Upper lobe of left lung (tissue), 6 donors: ENCODE measurements around the gene MAGEL2. TPM values are rescaled to one million over a fixed set of nuclear protein-coding genes. Genes with fewer than 3 reads are reported as not detected.
A peak's percentile ranks its signal among the peaks of the same experiment; 100 is the strongest.

ENCODE experiments used
- ATAC-seq, 2 donors: fragments of 200-7000 bp; cut with Tn5 transposase; one replicate each; pipeline ENCODE4 v1.9.1; 2022; ENCODE audit warnings: mild to moderate bottlenecking in 2 of 2, moderate library complexity in 2 of 2; ENCODE audit not compliant: low FRiP score in 2 of 2
- DNase-seq, 2 donors: peaks; one replicate each; pipeline ENCODE4 v3.0.0-alpha.2; 2019 to 2020
- H3K27ac ChIP-seq, 4 donors: fragments of 200-600 bp; sonication (generic); one replicate each; pipeline ENCODE4 v1.5.1; 2016 to 2019
- H3K27me3 ChIP-seq, 4 donors: fragments of 200-600 bp; sonication (generic); one replicate each; pipeline ENCODE4 v1.5.1; 2017 to 2019
- H3K36me3 ChIP-seq, 4 donors: fragments of 200-600 bp; sonication (generic); one replicate each; pipeline ENCODE4 v1.5.1; 2016 to 2019
- H3K4me1 ChIP-seq, 4 donors: fragments of 200-600 bp; sonication (generic); one replicate each; pipeline ENCODE4 v1.5.1; 2018 to 2019
- H3K4me3 ChIP-seq, 4 donors: fragments of 200-600 bp; sonication (generic); one replicate each; pipeline ENCODE4 v1.5.1; 2017 to 2019; ENCODE audit warnings: mild to moderate bottlenecking in 2 of 4, moderate library complexity in 1 of 4
- H3K9me3 ChIP-seq, 4 donors: fragments of 200-600 bp; sonication (generic); one replicate each; pipeline ENCODE4 v1.5.1; 2018 to 2019
- EP300 ChIP-seq, 4 donors: sonication (generic); formaldehyde crosslinking; IDR thresholded peaks; one replicate each; pipeline ENCODE4 v1.5.1; 2017; ENCODE audit warnings: antibody characterized with exemption in 4 of 4, control low read depth in 2 of 4
- POLR2A ChIP-seq, 4 donors: fragments of 450-650 bp; IDR thresholded peaks; one replicate each; pipeline ENCODE4 v1.5.1; 2016 to 2017; ENCODE audit warnings: antibody characterized with exemption in 4 of 4, mild to moderate bottlenecking in 2 of 4
- POLR2AphosphoS5 ChIP-seq, 2 donors: sonication (generic); formaldehyde crosslinking; IDR thresholded peaks; one replicate each; pipeline ENCODE4 v1.5.1; 2017; ENCODE audit warnings: antibody characterized with exemption in 2 of 2
- WGBS, 2 donors: methylation state at CpG; one replicate each; pipeline ENCODE4 v1.1.5; 2017 to 2018; 5-methylcytosine and 5-hydroxymethylcytosine counted together
- total RNA-seq, 6 donors: library from RNA; depleted of rRNA in 4 of 6; stranded (reverse); fragments of >200 nt in 4 of 6; gene quantifications; one replicate each; pipeline versions ENCODE4 v1.1.0 to v1.2.1, GENCODE V29; 2016 to 2021
- TF ChIP-seq, protein P1 (sequence below), 6 experiments: fragments of 450-650 bp in 4 of 6; fragments of 200-600 bp in 2 of 6; sonication (generic) in 2 of 6; IDR thresholded peaks; one replicate each; pipeline ENCODE4 v1.5.1; 2016 to 2019; ENCODE audit warnings: antibody characterized with exemption in 6 of 6
- donor health status: DM: no; HTN: no; CAD: no; lungs with moderate emphysema.
- donor health status: DM: no; HTN: yes; CAD: no; lungs with severe emphysema.

MAGEL2 gene
- total RNA-seq, 6 donors from 2014 or later = 0.14 to 0.24 TPM; not detected in 4

DNA sequence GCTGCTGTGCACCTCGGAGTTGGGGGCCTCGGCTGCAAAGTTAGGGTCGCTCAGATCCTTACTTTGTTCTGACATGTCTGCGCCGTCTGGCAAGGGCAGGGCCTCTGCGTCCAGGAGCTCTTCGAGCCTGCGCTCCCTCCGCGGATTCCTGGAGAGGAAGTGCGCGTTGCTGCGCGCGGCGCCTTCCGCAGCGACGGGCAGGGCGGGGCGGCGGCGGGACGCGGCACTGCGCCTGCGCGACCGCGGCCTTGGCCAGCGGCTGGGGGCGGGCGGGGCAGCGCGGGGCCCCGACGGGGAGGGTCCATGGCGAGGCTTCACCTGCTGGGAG, 39.4 kb upstream of the MAGEL2 start, which contains the start of gene NDN:
NDN (minus strand) TSS at position 163 of the 328 bp plus-strand sequence; CDS start at position 75, 88 bp downstream.
- H3K9me3 ChIP-seq = peaks cover 0 to 3% (median 0%) of the 10 kb centered on the region in 4 donors
- H3K36me3 ChIP-seq = no peaks in the 10 kb centered on the region
- 17 to 48% methylated on average over 12 to 23 of the region's 38 CpGs for WGBS, 2 donors
- TF ChIP-seq, protein P1, sequence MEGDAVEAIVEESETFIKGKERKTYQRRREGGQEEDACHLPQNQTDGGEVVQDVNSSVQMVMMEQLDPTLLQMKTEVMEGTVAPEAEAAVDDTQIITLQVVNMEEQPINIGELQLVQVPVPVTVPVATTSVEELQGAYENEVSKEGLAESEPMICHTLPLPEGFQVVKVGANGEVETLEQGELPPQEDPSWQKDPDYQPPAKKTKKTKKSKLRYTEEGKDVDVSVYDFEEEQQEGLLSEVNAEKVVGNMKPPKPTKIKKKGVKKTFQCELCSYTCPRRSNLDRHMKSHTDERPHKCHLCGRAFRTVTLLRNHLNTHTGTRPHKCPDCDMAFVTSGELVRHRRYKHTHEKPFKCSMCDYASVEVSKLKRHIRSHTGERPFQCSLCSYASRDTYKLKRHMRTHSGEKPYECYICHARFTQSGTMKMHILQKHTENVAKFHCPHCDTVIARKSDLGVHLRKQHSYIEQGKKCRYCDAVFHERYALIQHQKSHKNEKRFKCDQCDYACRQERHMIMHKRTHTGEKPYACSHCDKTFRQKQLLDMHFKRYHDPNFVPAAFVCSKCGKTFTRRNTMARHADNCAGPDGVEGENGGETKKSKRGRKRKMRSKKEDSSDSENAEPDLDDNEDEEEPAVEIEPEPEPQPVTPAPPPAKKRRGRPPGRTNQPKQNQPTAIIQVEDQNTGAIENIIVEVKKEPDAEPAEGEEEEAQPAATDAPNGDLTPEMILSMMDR (IDR thresholded peaks at IDR 0.05) = no peak
- no peak for TF ChIP-seq EP300 (IDR thresholded peaks at IDR 0.05)
- TF ChIP-seq POLR2A (IDR thresholded peaks at IDR 0.05) = peak in 1 of 4 donors; percentile 38
- peak in 1 of 2 donors; percentile 20 for TF ChIP-seq POLR2AphosphoS5 (IDR thresholded peaks at IDR 0.05)
- peak within 1 kb of the TSS; percentile 26 to 61 (median 58) for H3K4me3 ChIP-seq
- peak within 1 kb of the TSS in 2 of 4 donors; percentile 52 to 54 for H3K27ac ChIP-seq
- peaks cover 0 to 15% (median 4%) of the 10 kb centered on the region in 4 donors for H3K4me1 ChIP-seq
- DNase-seq (peak; percentile 32 to 92), ATAC-seq (peak in 1 of 2 donors; percentile 80)
- no peaks in the 10 kb centered on the region for H3K27me3 ChIP-seq

DNA sequence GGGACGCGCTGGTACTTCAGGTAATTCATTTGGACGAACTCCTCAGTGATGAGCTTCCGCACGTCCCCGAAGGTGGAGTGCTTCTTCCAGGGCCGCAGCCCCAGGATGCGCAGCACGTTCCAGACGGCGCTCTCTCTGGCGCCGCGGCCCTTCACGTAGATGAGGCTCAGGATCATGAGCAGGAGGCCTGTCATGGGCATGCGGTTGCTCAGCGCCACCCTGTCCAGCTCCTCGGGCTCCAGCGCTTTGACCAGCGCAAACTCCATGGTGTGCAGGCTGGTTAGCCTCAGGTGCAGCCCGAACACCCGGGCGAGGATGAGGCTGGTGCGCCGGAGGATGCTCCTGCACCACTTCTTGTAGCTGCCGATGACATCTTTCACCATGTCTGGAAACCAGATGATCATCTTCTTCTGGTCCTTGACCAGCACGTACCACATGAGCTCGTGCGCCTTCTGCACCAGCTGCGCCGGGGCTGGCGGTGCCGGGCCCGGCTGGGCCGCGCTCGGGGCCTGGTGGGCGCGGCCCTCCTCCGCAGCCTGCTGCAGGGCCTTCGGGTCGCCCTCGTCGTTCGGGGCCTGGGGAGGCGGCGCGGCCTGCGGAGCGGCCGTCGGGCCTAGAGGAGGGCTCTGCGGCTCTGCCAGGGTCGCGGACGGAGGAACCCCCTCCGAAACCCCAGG, 38.9 kb upstream of the MAGEL2 start:
- ATAC-seq (peak in 1 of 2 donors; percentile 64), DNase-seq (peak in 1 of 2 donors; percentile 84)
- Histone ChIP-seq H3K27ac (peak overlapping the region in 2 of 4 donors; percentile 52 to 54), H3K9me3 (peaks cover 0 to 3% (median 0%) of the 10 kb centered on the region in 4 donors), H3K4me3 (peak overlapping the region; percentile 26 to 61 (median 58)), H3K27me3 (no peaks in the 10 kb centered on the region), H3K36me3 (no peaks in the 10 kb centered on the region), H3K4me1 (peaks cover 0 to 15% (median 4%) of the 10 kb centered on the region in 4 donors)
- WGBS, 2 donors = 45 to 47% methylated on average over 4 to 44 of the region's 57 CpGs
- TF ChIP-seq EP300 (IDR thresholded peaks at IDR 0.05) = no peak
- no peak for TF ChIP-seq POLR2A (IDR thresholded peaks at IDR 0.05)
- no peak for TF ChIP-seq POLR2AphosphoS5 (IDR thresholded peaks at IDR 0.05)
- TF ChIP-seq, protein P1 (IDR thresholded peaks at IDR 0.05) = no peak

DNA sequence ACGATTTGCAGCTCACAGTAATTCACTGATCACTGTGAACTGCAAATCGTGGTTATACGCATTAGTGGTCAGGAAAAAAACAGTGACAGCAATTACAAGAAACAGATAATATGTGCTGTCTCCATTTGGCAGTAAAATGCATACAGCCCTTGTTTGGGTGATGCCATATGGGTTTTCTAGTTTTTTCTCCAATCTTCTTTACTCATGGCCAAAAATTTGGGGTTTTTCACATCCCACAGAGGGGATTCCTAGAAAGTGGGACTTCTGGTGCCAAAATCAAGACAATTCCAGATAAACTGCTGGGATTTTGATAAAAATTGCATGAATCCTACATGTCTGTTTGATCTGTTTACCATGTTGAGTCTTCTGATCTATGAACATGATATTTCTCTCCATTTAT, 23.8 kb upstream of the MAGEL2 start:
- no peak overlapping the region for H3K4me3 ChIP-seq
- no peak for DNase-seq
- H3K4me1 ChIP-seq = no peaks in the 10 kb centered on the region
- ATAC-seq = no peak
- H3K27ac ChIP-seq = no peak overlapping the region
- 57 to 66% methylated on average over 3 of the region's 3 CpGs for WGBS, 2 donors
- H3K36me3 ChIP-seq = no peaks in the 10 kb centered on the region
- no peaks in the 10 kb centered on the region for H3K9me3 ChIP-seq
- H3K27me3 ChIP-seq = no peaks in the 10 kb centered on the region
- TF ChIP-seq, protein P1 (IDR thresholded peaks at IDR 0.05) = no peak

DNA sequence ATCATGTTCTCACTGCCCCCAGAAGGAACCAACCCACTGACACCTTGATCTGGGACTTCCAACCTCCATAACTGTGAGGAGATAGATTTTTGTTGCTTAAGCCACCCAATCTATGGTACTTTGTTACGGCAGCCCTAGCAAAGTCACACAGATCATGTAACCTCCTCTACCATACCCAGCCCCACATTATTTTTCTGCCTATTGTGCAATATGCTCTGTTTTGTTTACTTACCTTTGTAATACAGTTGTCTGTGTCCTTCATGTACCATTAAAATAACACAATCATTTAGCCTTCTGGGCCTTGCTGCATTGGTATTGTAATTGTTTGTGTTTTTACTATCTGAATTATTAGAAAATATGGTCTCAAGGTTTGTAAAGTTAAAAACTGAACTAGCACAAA, 23.3 kb upstream of the MAGEL2 start:
- Histone ChIP-seq H3K27ac (no peak overlapping the region), H3K4me3 (no peak overlapping the region), H3K36me3 (no peaks in the 10 kb centered on the region), H3K9me3 (no peaks in the 10 kb centered on the region), H3K27me3 (no peaks in the 10 kb centered on the region), H3K4me1 (no peaks in the 10 kb centered on the region)
- no peak for TF ChIP-seq EP300 (IDR thresholded peaks at IDR 0.05)
- TF ChIP-seq, protein P1 (IDR thresholded peaks at IDR 0.05) = no peak
- TF ChIP-seq POLR2AphosphoS5 (IDR thresholded peaks at IDR 0.05) = no peak
- TF ChIP-seq POLR2A (IDR thresholded peaks at IDR 0.05) = no peak
- 83 to 91% methylated on average over 1 of the region's 1 CpG for WGBS, 2 donors
- ATAC-seq (no peak), DNase-seq (no peak)

DNA sequence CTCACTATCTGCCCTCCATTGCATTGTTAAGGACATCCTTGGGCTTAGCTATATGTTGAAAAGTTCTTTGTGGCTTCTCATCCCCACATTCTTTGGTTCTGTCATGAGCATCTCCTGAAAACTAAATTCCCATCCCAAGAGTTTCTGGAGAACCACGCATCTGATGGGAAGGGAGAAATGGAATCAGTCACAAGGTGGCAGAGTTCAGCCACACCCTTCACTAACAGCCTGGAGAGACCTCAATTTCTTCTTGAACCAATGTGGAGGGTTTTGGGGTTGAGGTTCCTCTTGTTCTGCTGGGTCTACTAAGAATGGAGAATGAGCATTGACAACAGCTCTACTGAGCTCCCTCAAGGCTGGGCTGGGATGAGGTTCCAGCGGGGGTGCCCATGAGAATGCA, 15.6 kb upstream of the MAGEL2 start:
- WGBS, 2 donors = 31 to 51% methylated on average over 2 of the region's 2 CpGs
- DNase-seq (no peak), ATAC-seq (no peak)
- no peaks in the 10 kb centered on the region for H3K36me3 ChIP-seq
- H3K27me3 ChIP-seq = no peaks in the 10 kb centered on the region
- no peak overlapping the region for H3K27ac ChIP-seq
- H3K9me3 ChIP-seq = no peaks in the 10 kb centered on the region
- no peaks in the 10 kb centered on the region for H3K4me1 ChIP-seq
- TF ChIP-seq, protein P1 (IDR thresholded peaks at IDR 0.05) = no peak
- no peak for TF ChIP-seq POLR2A (IDR thresholded peaks at IDR 0.05)
- no peak for TF ChIP-seq POLR2AphosphoS5 (IDR thresholded peaks at IDR 0.05)
- TF ChIP-seq EP300 (IDR thresholded peaks at IDR 0.05) = no peak
- no peak overlapping the region for H3K4me3 ChIP-seq
